Fibroblast of lung (primary cell): Measurements from ENCODE around the gene AMN.

Source experiments
- CTCF ChIP-seq, 2 donors: IDR thresholded peaks in 1 of 2; conservative IDR thresholded peaks in 1 of 2; 1 replicate in 1 of 2; 2 replicates in 1 of 2; pipeline ENCODE4 v1.5.1; 2011 to 2012; ENCODE audit warnings: low read length in 2 of 2, control low read depth in 1 of 2, inconsistent platforms in 1 of 2, low read depth in 1 of 2, mild to moderate bottlenecking in 1 of 2
- EZH2 ChIP-seq: IDR thresholded peaks from 2 replicates; pipeline ENCODE4 v1.5.1; 2012; ENCODE audit warnings: low read length, control low read depth, mild to moderate bottlenecking; ENCODE audit errors: missing control alignments

GRCh38 chr14:102958461-102958860, 36.0 kb downstream of the AMN start:
- TF ChIP-seq EZH2 (no peak), CTCF (conservative IDR thresholded peaks at IDR 0.05 in 1 of 2, IDR thresholded peaks at IDR 0.05 in 1 of 2; ENCODE audit: low read depth in 1 of 2, low read length in 2 of 2) (no peak)
